ENCODE data around the gene CIART. TPM values are rescaled to one million over a fixed set of nuclear protein-coding genes. Genes with fewer than 3 reads are reported as not detected.

CIART gene
- total RNA-seq, result 0.81 and 4.9 TPM in 2 replicates

DNA sequence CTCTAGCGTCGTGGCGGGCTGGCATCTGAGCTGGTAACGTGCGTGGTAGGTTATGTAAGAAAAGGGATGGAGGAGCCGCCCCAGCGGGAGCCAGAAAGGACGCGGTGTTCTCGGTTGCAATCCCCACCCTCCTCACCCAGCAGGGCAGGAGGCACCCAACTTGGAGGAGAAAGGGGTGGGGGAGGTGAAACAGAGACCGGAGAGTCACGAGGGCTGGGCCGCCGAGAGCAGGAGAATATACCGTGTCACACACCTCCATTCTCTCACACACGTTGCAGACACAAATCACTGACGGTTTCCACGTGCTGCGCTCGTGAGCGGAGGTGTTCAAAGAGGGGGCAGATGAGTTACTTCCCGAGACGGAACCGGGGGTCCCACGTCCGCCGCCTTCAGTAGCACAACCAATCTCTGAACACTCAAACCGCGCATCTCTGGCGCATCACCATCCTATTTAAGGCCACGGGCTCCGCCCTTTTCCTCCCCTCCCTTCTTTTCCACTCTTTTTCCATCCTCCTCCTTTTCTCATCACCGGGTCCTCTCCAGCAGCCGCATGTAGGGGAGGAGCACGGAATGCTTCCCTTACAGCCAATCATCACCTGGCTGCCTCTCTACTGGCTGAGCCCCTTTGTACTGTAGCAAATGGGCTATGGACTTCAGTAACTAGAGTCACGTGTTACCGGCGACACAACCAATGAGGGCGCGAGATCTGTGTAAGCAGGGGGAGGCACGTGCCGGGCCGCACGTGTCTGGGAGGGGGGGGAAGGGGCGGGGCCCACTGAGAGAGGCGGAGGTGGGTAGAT lies at the start of gene CIART:
CIART (plus strand) TSS at position 797 of the 800 bp plus-strand sequence. CDS start 714 bp downstream, outside the sequence.

DNA sequence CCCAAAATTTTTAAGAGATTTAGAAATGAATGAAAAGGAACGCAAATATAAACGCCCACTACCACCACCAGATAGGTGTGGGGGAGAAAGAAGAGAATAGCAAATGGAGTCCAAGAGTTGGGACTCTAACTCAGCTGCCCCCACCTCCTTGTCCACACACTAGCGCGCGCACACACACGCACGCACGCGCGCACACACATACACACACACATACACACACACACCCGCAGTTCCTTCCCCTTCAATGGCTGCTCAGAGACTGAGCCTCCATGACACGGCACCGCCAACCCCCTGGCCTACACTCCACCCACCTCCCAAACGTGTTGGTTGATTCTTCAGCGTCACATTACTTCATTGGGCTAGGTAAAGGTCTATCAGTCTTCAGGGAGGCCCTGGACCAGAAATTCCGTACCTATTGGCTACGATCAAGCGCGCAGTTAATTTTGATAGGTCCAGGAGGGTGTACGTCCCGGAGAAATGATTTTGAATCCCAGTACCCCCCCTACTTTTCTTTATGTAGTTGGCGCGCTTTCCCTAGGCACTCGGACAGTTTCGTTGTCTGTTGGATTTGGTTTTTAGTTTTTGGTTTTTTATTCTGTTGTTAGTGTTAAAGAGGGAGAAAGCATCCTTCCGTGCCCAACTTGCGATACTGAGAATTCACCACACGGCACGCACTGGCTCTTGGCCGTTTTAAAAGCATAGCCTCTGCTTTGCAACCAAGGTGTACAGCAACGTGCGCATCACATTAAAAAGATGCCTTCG lies 46.3 kb upstream of the CIART start, which contains the start of gene ANP32E:
ANP32E (minus strand) TSS at position 261 of the 762 bp plus-strand sequence. CDS start 326 bp downstream, outside the sequence.

GRCh38 chr1:150257624-150258585 lies 24.4 kb upstream of the CIART start, which contains the start of gene CA14:
CA14 (plus strand) TSS chr1:150257774; CDS start chr1:150258129, 355 bp downstream.

GRCh38 chr1:150268705-150269403 lies 13.5 kb upstream of the CIART start, which contains the start of gene APH1A:
APH1A (minus strand) TSS chr1:150269016; CDS start chr1:150268810, 206 bp downstream.

GRCh38 chr1:150293433-150294253 lies 11.3 kb downstream of the CIART start, which contains the start of gene MRPS21:
MRPS21 (plus strand) TSS chr1:150293861; CDS start chr1:150294367, 506 bp downstream.

Other genes starting within 250 kb of the CIART start
- gene VPS45, start 214.8 kb upstream of the CIART start, total RNA-seq, result 18.5 and 19.9 TPM in 2 replicates
- gene PLEKHO1, start 132.6 kb upstream of the CIART start, total RNA-seq, result 73.7 and 75.3 TPM in 2 replicates
- gene ANP32E, start 46.4 kb upstream of the CIART start, total RNA-seq, result 6.5 and 20.9 TPM in 2 replicates
- gene CA14, start 24.8 kb upstream of the CIART start, total RNA-seq, result not detected in 2 replicates
- 109 and 126 TPM in 2 replicates for gene APH1A, start 13.5 kb upstream of the CIART start, total RNA-seq
- 1.5 and 2.4 TPM in 2 replicates for gene C1orf54, start 9.8 kb upstream of the CIART start, total RNA-seq
- 37.9 and 43.8 TPM in 2 replicates for gene MRPS21, start 11.3 kb downstream of the CIART start, total RNA-seq
- 16.0 and 21.3 TPM in 2 replicates for gene PRPF3, start 39.0 kb downstream of the CIART start, total RNA-seq
- 9.3 and 14.5 TPM in 2 replicates for gene RPRD2, start 81.6 kb downstream of the CIART start, total RNA-seq
- 20.5 and 20.7 TPM in 2 replicates for gene TARS2, start 204.9 kb downstream of the CIART start, total RNA-seq
- 9.1 and 20.5 TPM in 2 replicates for gene ECM1, start 225.6 kb downstream of the CIART start, total RNA-seq
- 0.49 TPM in 1 of 2 replicates, not detected in the other for gene FALEC, start 233.2 kb downstream of the CIART start, total RNA-seq